ENCODE measurements around the gene TCIRG1.
"Not testable (repeated sequence)": the region's sequence is repeated elsewhere in the genome, so short reads cannot be mapped to it uniquely, and the experiment has no call there.

The TCIRG1 gene, protein sequence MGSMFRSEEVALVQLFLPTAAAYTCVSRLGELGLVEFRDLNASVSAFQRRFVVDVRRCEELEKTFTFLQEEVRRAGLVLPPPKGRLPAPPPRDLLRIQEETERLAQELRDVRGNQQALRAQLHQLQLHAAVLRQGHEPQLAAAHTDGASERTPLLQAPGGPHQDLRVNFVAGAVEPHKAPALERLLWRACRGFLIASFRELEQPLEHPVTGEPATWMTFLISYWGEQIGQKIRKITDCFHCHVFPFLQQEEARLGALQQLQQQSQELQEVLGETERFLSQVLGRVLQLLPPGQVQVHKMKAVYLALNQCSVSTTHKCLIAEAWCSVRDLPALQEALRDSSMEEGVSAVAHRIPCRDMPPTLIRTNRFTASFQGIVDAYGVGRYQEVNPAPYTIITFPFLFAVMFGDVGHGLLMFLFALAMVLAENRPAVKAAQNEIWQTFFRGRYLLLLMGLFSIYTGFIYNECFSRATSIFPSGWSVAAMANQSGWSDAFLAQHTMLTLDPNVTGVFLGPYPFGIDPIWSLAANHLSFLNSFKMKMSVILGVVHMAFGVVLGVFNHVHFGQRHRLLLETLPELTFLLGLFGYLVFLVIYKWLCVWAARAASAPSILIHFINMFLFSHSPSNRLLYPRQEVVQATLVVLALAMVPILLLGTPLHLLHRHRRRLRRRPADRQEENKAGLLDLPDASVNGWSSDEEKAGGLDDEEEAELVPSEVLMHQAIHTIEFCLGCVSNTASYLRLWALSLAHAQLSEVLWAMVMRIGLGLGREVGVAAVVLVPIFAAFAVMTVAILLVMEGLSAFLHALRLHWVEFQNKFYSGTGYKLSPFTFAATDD

DNA sequence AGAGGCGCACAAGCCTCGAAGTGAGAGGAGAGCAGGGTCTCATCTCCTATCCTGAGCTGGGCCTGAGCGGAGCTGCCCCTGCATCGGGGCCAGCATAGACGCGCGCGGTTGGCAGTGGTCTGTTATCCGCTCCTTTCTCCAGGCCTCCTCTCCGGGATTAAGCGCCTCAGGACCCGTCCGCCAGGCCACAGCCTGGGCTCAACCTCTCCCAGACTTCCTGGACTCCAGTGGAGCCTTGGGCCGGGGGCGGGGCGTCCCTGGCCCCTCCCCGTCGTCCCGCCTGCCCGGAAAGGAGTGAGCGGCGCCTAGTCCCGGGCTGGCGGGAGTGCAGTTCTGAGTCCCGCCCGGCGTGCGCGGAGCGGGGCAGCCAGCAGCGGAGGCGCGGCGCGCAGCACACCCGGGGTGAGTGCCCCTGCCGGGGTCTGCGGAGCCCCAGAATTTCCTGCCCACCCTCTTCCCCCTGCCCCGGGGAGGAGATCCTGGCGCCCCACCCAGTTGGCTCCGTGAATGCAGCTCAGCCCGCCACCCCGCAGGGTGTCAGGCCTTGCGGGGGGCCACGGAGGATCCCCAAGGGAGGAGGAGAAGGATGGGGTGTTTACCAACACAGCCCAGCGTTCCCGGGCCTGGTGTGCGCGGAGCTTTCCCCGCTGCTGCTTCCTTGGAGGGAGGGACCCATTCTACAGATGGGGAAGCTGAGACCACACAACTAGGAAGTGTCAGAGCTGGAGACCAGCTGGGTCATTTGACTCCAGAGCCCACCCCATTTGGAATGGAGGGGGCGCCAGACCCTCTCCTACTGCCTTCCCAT is at the start of gene TCIRG1:
Gene TCIRG1 (plus strand): TSS at position 308 of the 808 bp plus-strand sequence. CDS start 2,247 bp downstream, outside the sequence.
- peak; percentile 4; the same call in 2 of the 3 replicates for ATAC-seq
- no peak for TF ChIP-seq CSDC2 (CRISPR knock-in tag; IDR thresholded peaks at IDR 0.05)
- no peak for TF ChIP-seq ESRRG (CRISPR knock-in tag; IDR thresholded peaks at IDR 0.05)
- no peak for TF ChIP-seq GLIS3 (CRISPR knock-in tag; IDR thresholded peaks at IDR 0.05)
- no peak for TF ChIP-seq CSRNP3 (CRISPR knock-in tag; IDR thresholded peaks at IDR 0.05)
- TF ChIP-seq SNAI2 (CRISPR knock-in tag; IDR thresholded peaks at IDR 0.05) = no peak
- TF ChIP-seq ISL1 (CRISPR knock-in tag; IDR thresholded peaks at IDR 0.05) = no peak
- TF ChIP-seq RARB (CRISPR knock-in tag; IDR thresholded peaks at IDR 0.05) = no peak
- TF ChIP-seq, protein P1, sequence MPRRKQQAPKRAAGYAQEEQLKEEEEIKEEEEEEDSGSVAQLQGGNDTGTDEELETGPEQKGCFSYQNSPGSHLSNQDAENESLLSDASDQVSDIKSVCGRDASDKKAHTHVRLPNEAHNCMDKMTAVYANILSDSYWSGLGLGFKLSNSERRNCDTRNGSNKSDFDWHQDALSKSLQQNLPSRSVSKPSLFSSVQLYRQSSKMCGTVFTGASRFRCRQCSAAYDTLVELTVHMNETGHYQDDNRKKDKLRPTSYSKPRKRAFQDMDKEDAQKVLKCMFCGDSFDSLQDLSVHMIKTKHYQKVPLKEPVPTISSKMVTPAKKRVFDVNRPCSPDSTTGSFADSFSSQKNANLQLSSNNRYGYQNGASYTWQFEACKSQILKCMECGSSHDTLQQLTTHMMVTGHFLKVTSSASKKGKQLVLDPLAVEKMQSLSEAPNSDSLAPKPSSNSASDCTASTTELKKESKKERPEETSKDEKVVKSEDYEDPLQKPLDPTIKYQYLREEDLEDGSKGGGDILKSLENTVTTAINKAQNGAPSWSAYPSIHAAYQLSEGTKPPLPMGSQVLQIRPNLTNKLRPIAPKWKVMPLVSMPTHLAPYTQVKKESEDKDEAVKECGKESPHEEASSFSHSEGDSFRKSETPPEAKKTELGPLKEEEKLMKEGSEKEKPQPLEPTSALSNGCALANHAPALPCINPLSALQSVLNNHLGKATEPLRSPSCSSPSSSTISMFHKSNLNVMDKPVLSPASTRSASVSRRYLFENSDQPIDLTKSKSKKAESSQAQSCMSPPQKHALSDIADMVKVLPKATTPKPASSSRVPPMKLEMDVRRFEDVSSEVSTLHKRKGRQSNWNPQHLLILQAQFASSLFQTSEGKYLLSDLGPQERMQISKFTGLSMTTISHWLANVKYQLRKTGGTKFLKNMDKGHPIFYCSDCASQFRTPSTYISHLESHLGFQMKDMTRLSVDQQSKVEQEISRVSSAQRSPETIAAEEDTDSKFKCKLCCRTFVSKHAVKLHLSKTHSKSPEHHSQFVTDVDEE (CRISPR knock-in tag; IDR thresholded peaks at IDR 0.05) = no peak
- no peak for TF ChIP-seq TCF4 (CRISPR knock-in tag; IDR thresholded peaks at IDR 0.05; ENCODE audit: borderline replicate concordance)
- TF ChIP-seq ARNTL (CRISPR knock-in tag; IDR thresholded peaks at IDR 0.05; ENCODE audit: borderline replicate concordance, low read depth) = no peak
- no peak for TF ChIP-seq ZC3H10 (CRISPR knock-in tag; IDR thresholded peaks at IDR 0.05)
- no peak for TF ChIP-seq ZNF565 (CRISPR knock-in tag; conservative IDR thresholded peaks at IDR 0.05; ENCODE audit: low read depth)
- TF ChIP-seq ZFP3 (CRISPR knock-in tag; IDR thresholded peaks at IDR 0.05) = no peak
- no peak for TF ChIP-seq ZNF70 (CRISPR knock-in tag; IDR thresholded peaks at IDR 0.05)

- not testable (repeated sequence) for ATAC-seq
Measured at GRCh38 chr11:67990546-67991346, 48.1 kb upstream of the TCIRG1 start.

DNA sequence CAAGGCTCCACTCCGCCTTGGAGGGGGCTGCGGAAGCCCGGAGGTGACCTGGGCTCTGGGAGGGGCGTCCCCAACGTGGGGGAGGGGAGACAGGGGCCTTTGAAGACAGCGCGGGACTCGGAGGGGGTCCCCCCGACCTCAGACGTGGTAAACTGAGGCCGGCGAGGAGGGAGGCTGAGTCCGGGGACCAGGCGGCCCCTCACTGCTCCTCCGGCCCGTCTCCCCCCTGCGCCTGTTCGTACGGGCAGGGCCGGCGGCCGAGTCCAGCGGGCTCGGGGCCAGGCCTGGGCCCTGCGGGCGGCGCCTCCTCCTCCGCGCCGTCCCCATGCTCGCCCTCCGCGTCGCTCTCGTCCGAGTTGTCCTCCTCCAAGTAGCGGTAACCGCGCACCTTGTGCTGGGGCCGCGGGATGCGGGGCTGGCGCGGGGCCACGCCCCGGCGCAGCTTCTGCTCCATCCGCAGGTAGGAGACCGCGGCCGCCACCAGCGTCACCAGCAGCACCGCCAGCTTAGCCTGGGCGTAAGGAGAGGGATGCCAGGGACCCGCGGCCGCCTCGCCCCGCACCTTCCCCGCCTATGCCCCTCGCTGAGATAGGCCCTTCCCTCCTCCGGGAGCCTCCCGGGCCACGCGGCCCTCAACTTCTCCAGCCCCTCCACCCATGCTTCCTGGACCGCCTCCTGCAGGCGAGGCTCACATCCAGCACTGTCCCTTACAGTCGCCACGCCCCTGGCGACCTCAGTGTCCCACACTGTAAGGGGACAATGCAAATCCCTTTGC is 47.3 kb upstream of the TCIRG1 start:
- not testable (repeated sequence) for ATAC-seq

GRCh38 chr11:67993821-67994220 is 45.0 kb upstream of the TCIRG1 start:
- ATAC-seq = not testable (repeated sequence)

DNA sequence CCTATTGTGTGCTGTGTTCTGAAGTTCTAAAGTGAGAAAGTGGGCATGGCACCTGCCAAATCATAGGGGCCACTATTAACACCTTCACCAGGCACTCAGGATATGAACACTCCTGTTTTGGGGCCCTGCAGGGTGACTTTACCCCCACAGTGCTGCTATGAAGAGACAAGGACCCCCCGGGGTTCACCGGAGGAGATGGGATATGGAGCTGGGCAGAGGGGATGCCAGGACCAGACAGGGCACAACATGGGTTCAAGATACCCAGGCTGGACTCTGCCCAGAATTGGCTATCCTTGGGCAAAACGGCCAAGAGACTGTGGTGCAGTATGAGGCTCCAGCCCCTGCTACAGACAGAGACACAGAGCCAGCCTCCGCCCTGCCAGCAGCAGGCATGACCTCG is 44.4 kb upstream of the TCIRG1 start:
- not testable (repeated sequence) for ATAC-seq

DNA sequence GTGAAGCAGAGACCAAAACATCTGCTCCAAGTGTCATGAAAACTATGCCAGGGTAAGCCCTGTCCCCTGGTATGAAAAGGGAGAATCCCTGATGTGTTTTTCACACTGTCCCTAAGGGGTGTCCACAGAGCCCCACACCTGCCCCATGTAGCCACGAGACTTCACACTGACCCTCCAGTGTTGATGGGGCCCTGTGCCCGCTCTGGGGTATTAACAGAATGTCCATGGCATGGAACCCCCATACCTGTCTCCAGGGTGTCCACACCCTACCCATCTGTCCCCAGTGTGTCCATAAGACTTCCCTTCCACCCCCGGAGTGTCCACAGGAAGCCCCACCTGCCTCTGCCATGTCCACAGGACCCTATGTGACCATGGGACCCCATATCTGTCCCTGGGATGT is 43.7 kb upstream of the TCIRG1 start:
- ATAC-seq = not testable (repeated sequence)

DNA sequence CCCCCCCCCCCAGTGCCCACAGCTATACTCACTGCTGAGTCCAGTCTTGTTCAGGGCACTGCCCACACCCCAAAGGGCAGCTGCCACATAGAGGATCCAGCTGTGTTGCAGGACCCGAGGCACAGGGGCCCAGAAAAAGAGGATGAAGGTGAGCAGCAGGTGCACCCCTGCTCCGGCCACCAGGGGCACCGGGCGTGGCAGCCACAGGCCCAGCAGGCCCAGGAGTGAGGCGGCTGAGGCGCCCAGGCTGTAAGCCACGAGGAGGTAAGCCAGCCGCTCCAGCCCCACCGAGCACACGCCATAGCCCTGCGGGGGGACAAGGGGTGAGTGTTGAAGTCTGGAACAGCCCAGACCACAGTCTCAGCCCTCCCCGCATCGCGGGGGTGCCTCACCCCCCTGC is 43.2 kb upstream of the TCIRG1 start:
- ATAC-seq = not testable (repeated sequence)

Data from SK-N-SH treated with all-trans-retinoic acid at 6 μM for 48 hours (cell line).